GM19438 (cell line): ENCODE measurements around the gene RNF223.
"Not testable (repeated sequence)": the region's sequence is repeated elsewhere in the genome, so short reads cannot be mapped to it uniquely, and the experiment has no call there.

ENCODE experiments used
- ATAC-seq: cut with Tn5 transposase; IDR thresholded peaks from one replicate; pipeline ENCODE4 v1.9.1; 2021; ENCODE audit warnings: low read depth; ENCODE audit not compliant: unreplicated experiment

RNF223 gene

GRCh38 chr1:1074631-1075147, 583 bp upstream of the RNF223 start:
- no peak for ATAC-seq

- no peak for ATAC-seq
Measured at GRCh38 chr1:1072849-1073742, 1.0 kb downstream of the RNF223 start.

GRCh38 chr1:1072299-1072848, 1.7 kb downstream of the RNF223 start:
- ATAC-seq, result no peak

- no peak for ATAC-seq
Measured at GRCh38 chr1:1071486-1072298, 2.4 kb downstream of the RNF223 start.

GRCh38 chr1:1069711-1070676, 4.1 kb downstream of the RNF223 start:
- no peak for ATAC-seq

- ATAC-seq, result no peak
Measured at GRCh38 chr1:1069056-1069710, 4.9 kb downstream of the RNF223 start.

- no peak for ATAC-seq
Measured at GRCh38 chr1:1068517-1069055, 5.5 kb downstream of the RNF223 start.

GRCh38 chr1:1067860-1068516, 6.1 kb downstream of the RNF223 start:
- no peak for ATAC-seq

- no peak for ATAC-seq
Measured at GRCh38 chr1:1067284-1067859, 6.7 kb downstream of the RNF223 start.

GRCh38 chr1:1066403-1067283, 7.5 kb downstream of the RNF223 start:
- no peak for ATAC-seq

- ATAC-seq, result not testable (repeated sequence)
Measured at GRCh38 chr1:1065940-1066304, 8.2 kb downstream of the RNF223 start.

- ATAC-seq, result no peak
Measured at GRCh38 chr1:1065265-1065939, 8.7 kb downstream of the RNF223 start.

- peak; percentile 42 for ATAC-seq
Measured at GRCh38 chr1:1063945-1064831, 9.9 kb downstream of the RNF223 start.

- no peak for ATAC-seq
Measured at GRCh38 chr1:1063261-1063944, 10.7 kb downstream of the RNF223 start.
